GM23338 (cell line): ENCODE measurements around the gene MOB3B. TPM values are rescaled to one million over a fixed set of nuclear protein-coding genes. Genes with fewer than 3 reads are reported as not detected.
"Not testable (repeated sequence)": the region's sequence is repeated elsewhere in the genome, so short reads cannot be mapped to it uniquely, and the experiment has no call there.

Experiments used
- ATAC-seq: fragments of 200-7000 bp; cut with Tn5 transposase; 3 replicates; pipeline ENCODE4 v1.9.1; 2020
- DNase-seq: peaks from one replicate; pipeline ENCODE4 v3.0.0-alpha.2; 2015; ENCODE audit warnings: low spot score
- H2AFZ ChIP-seq: fragments of 200-600 bp; sonication (generic); 2 replicates; pipeline ENCODE4 v1.8.0; 2016; ENCODE audit warnings: antibody characterized with exemption, mild to moderate bottlenecking, moderate library complexity
- H3F3A ChIP-seq: fragments of 200-600 bp; sonication (generic); replicated peaks from 2 replicates; pipeline ENCODE4 v1.8.0; 2017; ENCODE audit warnings: antibody characterized with exemption, mixed run types, low read depth
- H3K27ac ChIP-seq: fragments of 200-600 bp; sonication (generic); 2 replicates; pipeline ENCODE4 v1.6.1; 2016; ENCODE audit warnings: low read depth
- H3K27me3 ChIP-seq: fragments of 200-600 bp; sonication (generic); 2 replicates; pipeline ENCODE4 v1.8.0; 2016; ENCODE audit warnings: mild to moderate bottlenecking, mixed run types, moderate library complexity; ENCODE audit not compliant: insufficient read depth
- H3K36me3 ChIP-seq: fragments of 200-600 bp; sonication (generic); 2 replicates; pipeline ENCODE4 v1.8.0; 2016; ENCODE audit warnings: mild to moderate bottlenecking; ENCODE audit not compliant: insufficient read depth
- H3K4me1 ChIP-seq: fragments of 200-600 bp; sonication (generic); 2 replicates; pipeline ENCODE4 v1.8.0; 2016; ENCODE audit warnings: mild to moderate bottlenecking, moderate library complexity; ENCODE audit not compliant: insufficient read depth
- H3K4me2 ChIP-seq: fragments of 200-600 bp; sonication (generic); 2 replicates; pipeline ENCODE4 v1.7.1; 2017; ENCODE audit warnings: mixed run types
- H3K4me3 ChIP-seq: fragments of 200-600 bp; sonication (generic); 2 replicates; pipeline ENCODE4 v1.6.1; 2016; ENCODE audit warnings: mixed run types
- H3K79me2 ChIP-seq: fragments of 200-600 bp; sonication (generic); replicated peaks from 2 replicates; pipeline ENCODE4 v1.8.0; 2017; ENCODE audit warnings: mild to moderate bottlenecking; ENCODE audit not compliant: insufficient read depth
- H3K9me2 ChIP-seq: fragments of 200-600 bp; sonication (generic); 2 replicates; pipeline ENCODE4 v1.8.0; 2017; ENCODE audit not compliant: insufficient read depth
- H4K20me1 ChIP-seq: fragments of 200-600 bp; sonication (generic); replicated peaks from 2 replicates; pipeline ENCODE4 v1.8.0; 2017; ENCODE audit warnings: mild to moderate bottlenecking; ENCODE audit not compliant: insufficient read depth
- H3K27ac Mint-ChIP-seq: 2 replicates; pipeline ENCODE4 v1.8.0; 2020; ENCODE audit warnings: inconsistent platforms, mild to moderate bottlenecking, moderate library complexity, mixed read lengths
- H3K27me3 Mint-ChIP-seq: 3 replicates; pipeline ENCODE4 v1.8.0; 2022; ENCODE audit warnings: low read depth, mild to moderate bottlenecking, moderate library complexity, mixed read lengths, inconsistent platforms; ENCODE audit not compliant: insufficient read depth, poor library complexity
- H3K36me3 Mint-ChIP-seq: 3 replicates; pipeline ENCODE4 v1.8.0; 2021; ENCODE audit warnings: low read depth, mild to moderate bottlenecking, inconsistent platforms, moderate library complexity, mixed read lengths
- H3K4me1 Mint-ChIP-seq: 3 replicates; pipeline ENCODE4 v1.8.0; 2020; ENCODE audit warnings: mild to moderate bottlenecking, inconsistent platforms, mixed read lengths
- H3K4me3 Mint-ChIP-seq: 3 replicates; pipeline ENCODE4 v1.8.0; 2021; ENCODE audit warnings: moderate library complexity, mild to moderate bottlenecking, inconsistent platforms, mixed read lengths
- H3K9me3 Mint-ChIP-seq: 3 replicates; pipeline ENCODE4 v1.8.0; 2020; ENCODE audit warnings: moderate library complexity, mild to moderate bottlenecking, inconsistent platforms, mixed read lengths
- CREB1 ChIP-seq: fragments of 250-450 bp; sonication (Bioruptor Pico); IDR thresholded peaks from 2 replicates; pipeline ENCODE4 v1.5.0; 2020; ENCODE audit warnings: low read depth, mild to moderate bottlenecking, moderate library complexity
- EZH2 ChIP-seq: fragments of 200-600 bp; sonication (generic); IDR thresholded peaks from one replicate; pipeline ENCODE4 v1.8.0; 2017; ENCODE audit warnings: antibody characterized with exemption, mild to moderate bottlenecking, low read depth; ENCODE audit not compliant: unreplicated experiment
- POLR2AphosphoS5 ChIP-seq: IDR thresholded peaks from 2 replicates; pipeline ENCODE4 v1.6.1; 2016; ENCODE audit warnings: antibody characterized with exemption, low read depth
- STAT1 ChIP-seq: IDR thresholded peaks from one replicate; pipeline ENCODE4 v1.6.1; 2016; ENCODE audit warnings: antibody characterized with exemption; ENCODE audit not compliant: unreplicated experiment
- ZNF114 ChIP-seq: fragments of 250-450 bp; sonication (Bioruptor Pico); IDR thresholded peaks from 2 replicates; pipeline ENCODE4 v1.5.0; 2020; ENCODE audit warnings: mild to moderate bottlenecking, moderate library complexity
- polyA plus RNA-seq: library from polyadenylated mRNA; unstranded; fragments of >200 nt; fragmentation: Nextera tagmentation; extraction: Ambion mirVana; gene quantifications from 2 replicates; pipeline ENCODE4 v1.2.1, GENCODE V29; 2016
- total RNA-seq: library from RNA; depleted of rRNA; stranded (reverse); fragments of >200 nt; shearing (Covaris generic); gene quantifications from 2 replicates; pipeline ENCODE4 v1.2.3, GENCODE V29; 2014
- TF ChIP-seq, protein P1 (sequence below), 2 experiments: fragments of 200-600 bp in 1 of 2; sonication (generic) in 1 of 2; conservative IDR thresholded peaks; 2 replicates each; pipeline versions ENCODE4 v1.5.1 to v1.6.1; 2016 to 2017; ENCODE audit warnings: antibody characterized with exemption in 2 of 2, low read depth in 2 of 2, mild to moderate bottlenecking in 2 of 2, moderate library complexity in 1 of 2
- TF ChIP-seq, protein P2 (sequence below): IDR thresholded peaks from one replicate; pipeline ENCODE4 v1.6.1; 2018; ENCODE audit warnings: antibody characterized with exemption; ENCODE audit not compliant: unreplicated experiment
- TF ChIP-seq, protein P3 (sequence below): fragments of 250-450 bp; sonication (Bioruptor Pico); IDR thresholded peaks from 2 replicates; pipeline ENCODE4 v1.5.0; 2020; ENCODE audit warnings: mild to moderate bottlenecking, moderate library complexity

The MOB3B gene
- total and polyA plus RNA-seq, 2 experiments from 2014 or later = 7.6 to 12.1 TPM

DNA sequence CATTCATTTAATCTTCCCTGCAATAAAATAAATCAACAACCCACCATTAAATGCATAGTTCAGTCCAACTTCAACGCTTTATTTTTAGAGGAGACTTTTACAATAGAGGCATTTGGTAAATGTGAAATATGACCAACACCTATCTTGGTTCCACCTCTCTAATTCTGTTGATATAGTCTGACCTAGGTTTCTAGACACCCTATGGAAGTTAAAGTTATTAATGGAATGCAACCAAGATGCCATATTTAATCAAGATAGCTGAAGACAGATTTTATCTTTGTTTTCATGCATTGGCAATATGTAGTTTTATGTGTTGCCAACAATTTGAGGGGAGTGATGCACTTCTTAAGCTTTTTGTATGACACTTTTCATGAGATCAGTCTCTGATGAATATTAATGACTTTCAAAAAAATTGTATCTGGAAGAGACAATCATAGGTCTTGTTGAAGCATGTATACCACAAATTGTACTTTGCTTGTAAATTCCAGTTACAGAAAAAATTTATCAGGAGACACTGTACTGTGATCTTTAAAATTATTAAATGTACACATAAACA lies 107.3 kb downstream of the MOB3B start (continued):
- TF ChIP-seq, protein P1, sequence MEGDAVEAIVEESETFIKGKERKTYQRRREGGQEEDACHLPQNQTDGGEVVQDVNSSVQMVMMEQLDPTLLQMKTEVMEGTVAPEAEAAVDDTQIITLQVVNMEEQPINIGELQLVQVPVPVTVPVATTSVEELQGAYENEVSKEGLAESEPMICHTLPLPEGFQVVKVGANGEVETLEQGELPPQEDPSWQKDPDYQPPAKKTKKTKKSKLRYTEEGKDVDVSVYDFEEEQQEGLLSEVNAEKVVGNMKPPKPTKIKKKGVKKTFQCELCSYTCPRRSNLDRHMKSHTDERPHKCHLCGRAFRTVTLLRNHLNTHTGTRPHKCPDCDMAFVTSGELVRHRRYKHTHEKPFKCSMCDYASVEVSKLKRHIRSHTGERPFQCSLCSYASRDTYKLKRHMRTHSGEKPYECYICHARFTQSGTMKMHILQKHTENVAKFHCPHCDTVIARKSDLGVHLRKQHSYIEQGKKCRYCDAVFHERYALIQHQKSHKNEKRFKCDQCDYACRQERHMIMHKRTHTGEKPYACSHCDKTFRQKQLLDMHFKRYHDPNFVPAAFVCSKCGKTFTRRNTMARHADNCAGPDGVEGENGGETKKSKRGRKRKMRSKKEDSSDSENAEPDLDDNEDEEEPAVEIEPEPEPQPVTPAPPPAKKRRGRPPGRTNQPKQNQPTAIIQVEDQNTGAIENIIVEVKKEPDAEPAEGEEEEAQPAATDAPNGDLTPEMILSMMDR (conservative IDR thresholded peaks at IDR 0.05; ENCODE audit: low read depth in 2 of 2) = no peak
- TF ChIP-seq POLR2AphosphoS5 = no peak
- no peak for TF ChIP-seq STAT1
- TF ChIP-seq, protein P2, sequence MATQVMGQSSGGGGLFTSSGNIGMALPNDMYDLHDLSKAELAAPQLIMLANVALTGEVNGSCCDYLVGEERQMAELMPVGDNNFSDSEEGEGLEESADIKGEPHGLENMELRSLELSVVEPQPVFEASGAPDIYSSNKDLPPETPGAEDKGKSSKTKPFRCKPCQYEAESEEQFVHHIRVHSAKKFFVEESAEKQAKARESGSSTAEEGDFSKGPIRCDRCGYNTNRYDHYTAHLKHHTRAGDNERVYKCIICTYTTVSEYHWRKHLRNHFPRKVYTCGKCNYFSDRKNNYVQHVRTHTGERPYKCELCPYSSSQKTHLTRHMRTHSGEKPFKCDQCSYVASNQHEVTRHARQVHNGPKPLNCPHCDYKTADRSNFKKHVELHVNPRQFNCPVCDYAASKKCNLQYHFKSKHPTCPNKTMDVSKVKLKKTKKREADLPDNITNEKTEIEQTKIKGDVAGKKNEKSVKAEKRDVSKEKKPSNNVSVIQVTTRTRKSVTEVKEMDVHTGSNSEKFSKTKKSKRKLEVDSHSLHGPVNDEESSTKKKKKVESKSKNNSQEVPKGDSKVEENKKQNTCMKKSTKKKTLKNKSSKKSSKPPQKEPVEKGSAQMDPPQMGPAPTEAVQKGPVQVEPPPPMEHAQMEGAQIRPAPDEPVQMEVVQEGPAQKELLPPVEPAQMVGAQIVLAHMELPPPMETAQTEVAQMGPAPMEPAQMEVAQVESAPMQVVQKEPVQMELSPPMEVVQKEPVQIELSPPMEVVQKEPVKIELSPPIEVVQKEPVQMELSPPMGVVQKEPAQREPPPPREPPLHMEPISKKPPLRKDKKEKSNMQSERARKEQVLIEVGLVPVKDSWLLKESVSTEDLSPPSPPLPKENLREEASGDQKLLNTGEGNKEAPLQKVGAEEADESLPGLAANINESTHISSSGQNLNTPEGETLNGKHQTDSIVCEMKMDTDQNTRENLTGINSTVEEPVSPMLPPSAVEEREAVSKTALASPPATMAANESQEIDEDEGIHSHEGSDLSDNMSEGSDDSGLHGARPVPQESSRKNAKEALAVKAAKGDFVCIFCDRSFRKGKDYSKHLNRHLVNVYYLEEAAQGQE = no peak
- TF ChIP-seq EZH2 = no peak
- no peak for TF ChIP-seq CREB1 (CRISPR knock-in tag)

DNA sequence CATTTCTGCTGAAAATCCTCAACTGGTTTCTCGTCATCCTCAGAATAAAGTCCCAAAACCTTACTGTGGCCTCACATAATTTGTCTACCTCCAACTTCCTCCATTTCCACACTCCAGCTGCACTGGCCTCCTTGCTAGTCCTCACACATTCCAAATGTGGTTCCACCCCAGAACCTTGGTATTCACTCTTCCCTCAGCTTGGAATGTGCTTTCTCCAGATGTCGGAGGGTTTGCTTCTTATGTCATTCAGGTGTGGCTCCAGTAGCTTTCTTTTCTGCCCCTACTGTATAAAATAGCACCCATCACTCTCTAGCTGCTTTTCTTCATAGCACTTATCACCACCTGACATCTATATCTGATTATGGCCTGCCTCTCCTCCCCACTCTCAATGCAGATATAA lies 108.0 kb downstream of the MOB3B start:
- H3K79me2 ChIP-seq = no peaks in the 10 kb centered on the region; the same call in 1 of the 2 replicates
- TF ChIP-seq, protein P3, sequence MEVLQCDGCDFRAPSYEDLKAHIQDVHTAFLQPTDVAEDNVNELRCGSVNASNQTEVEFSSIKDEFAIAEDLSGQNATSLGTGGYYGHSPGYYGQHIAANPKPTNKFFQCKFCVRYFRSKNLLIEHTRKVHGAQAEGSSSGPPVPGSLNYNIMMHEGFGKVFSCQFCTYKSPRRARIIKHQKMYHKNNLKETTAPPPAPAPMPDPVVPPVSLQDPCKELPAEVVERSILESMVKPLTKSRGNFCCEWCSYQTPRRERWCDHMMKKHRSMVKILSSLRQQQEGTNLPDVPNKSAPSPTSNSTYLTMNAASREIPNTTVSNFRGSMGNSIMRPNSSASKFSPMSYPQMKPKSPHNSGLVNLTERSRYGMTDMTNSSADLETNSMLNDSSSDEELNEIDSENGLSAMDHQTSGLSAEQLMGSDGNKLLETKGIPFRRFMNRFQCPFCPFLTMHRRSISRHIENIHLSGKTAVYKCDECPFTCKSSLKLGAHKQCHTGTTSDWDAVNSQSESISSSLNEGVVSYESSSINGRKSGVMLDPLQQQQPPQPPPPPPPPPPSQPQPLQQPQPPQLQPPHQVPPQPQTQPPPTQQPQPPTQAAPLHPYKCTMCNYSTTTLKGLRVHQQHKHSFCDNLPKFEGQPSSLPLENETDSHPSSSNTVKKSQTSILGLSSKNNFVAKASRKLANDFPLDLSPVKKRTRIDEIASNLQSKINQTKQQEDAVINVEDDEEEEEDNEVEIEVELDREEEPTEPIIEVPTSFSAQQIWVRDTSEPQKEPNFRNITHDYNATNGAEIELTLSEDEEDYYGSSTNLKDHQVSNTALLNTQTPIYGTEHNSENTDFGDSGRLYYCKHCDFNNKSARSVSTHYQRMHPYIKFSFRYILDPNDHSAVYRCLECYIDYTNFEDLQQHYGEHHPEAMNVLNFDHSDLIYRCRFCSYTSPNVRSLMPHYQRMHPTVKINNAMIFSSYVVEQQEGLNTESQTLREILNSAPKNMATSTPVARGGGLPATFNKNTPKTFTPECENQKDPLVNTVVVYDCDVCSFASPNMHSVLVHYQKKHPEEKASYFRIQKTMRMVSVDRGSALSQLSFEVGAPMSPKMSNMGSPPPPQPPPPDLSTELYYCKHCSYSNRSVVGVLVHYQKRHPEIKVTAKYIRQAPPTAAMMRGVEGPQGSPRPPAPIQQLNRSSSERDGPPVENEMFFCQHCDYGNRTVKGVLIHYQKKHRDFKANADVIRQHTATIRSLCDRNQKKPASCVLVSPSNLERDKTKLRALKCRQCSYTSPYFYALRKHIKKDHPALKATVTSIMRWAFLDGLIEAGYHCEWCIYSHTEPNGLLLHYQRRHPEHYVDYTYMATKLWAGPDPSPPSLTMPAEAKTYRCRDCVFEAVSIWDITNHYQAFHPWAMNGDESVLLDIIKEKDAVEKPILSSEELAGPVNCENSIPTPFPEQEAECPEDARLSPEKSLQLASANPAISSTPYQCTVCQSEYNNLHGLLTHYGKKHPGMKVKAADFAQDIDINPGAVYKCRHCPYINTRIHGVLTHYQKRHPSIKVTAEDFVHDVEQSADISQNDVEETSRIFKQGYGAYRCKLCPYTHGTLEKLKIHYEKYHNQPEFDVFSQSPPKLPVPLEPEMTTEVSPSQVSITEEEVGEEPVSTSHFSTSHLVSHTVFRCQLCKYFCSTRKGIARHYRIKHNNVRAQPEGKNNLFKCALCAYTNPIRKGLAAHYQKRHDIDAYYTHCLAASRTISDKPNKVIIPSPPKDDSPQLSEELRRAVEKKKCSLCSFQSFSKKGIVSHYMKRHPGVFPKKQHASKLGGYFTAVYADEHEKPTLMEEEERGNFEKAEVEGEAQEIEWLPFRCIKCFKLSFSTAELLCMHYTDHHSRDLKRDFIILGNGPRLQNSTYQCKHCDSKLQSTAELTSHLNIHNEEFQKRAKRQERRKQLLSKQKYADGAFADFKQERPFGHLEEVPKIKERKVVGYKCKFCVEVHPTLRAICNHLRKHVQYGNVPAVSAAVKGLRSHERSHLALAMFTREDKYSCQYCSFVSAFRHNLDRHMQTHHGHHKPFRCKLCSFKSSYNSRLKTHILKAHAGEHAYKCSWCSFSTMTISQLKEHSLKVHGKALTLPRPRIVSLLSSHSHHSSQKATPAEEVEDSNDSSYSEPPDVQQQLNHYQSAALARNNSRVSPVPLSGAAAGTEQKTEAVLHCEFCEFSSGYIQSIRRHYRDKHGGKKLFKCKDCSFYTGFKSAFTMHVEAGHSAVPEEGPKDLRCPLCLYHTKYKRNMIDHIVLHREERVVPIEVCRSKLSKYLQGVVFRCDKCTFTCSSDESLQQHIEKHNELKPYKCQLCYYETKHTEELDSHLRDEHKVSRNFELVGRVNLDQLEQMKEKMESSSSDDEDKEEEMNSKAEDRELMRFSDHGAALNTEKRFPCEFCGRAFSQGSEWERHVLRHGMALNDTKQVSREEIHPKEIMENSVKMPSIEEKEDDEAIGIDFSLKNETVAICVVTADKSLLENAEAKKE (CRISPR knock-in tag) = peak; percentile 49; the same call in 1 of the 2 replicates
- TF ChIP-seq ZNF114 (CRISPR knock-in tag) = no peak
- ATAC-seq (peak; percentile 49; the same call in 2 of the 3 replicates), DNase-seq (peak; percentile 48)
- peak overlapping the region; percentile 62; the same call in 1 of the 2 replicates for H3K4me2 ChIP-seq
- no peaks in the 10 kb centered on the region for H3K27me3 ChIP-seq
- no peaks in the 10 kb centered on the region for H3K36me3 ChIP-seq
- no peaks in the 10 kb centered on the region for H3K9me3 Mint-ChIP-seq
- H3K27me3 Mint-ChIP-seq = no peaks in the 10 kb centered on the region
- H2AFZ ChIP-seq = no peak overlapping the region
- peaks cover 24% of the 10 kb centered on the region for H3K4me1 ChIP-seq
- H3K27ac Mint-ChIP-seq = 0 out of 2 replicates have a peak overlapping the region, but pooled peaks have one; percentile 26
- no peaks in the 10 kb centered on the region for H4K20me1 ChIP-seq
- no peaks in the 10 kb centered on the region for H3F3A ChIP-seq
- H3K9me2 ChIP-seq = no peaks in the 10 kb centered on the region
- no peak overlapping the region for H3K27ac ChIP-seq
- H3K4me1 Mint-ChIP-seq = peaks cover 40% of the 10 kb centered on the region
- H3K36me3 Mint-ChIP-seq = peaks cover 10% of the 10 kb centered on the region; the same call in 2 of the 3 replicates
- no peak overlapping the region for H3K4me3 Mint-ChIP-seq
- no peak overlapping the region for H3K4me3 ChIP-seq

DNA sequence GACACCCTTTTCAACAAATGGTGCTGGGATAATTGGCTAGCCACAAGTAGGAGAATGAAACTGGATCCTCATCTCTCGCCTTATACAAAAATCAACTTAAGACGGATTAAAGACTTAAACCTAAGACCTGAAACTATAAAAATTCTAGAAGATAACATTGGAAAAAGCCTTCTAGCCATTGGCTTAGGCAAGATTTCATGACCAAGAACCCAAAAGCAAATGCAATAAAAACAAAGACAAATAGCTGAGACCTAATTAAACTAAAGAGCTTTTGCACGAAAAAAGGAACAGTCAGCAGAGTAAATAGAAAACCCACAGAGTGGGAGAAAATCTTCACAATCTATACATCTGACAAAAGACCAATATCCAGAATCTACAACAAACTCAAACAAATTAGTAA lies 110.1 kb downstream of the MOB3B start:
- H3K4me3 ChIP-seq, H3K27ac ChIP-seq, H3K9me2 ChIP-seq, H3K27ac Mint-ChIP-seq, H3K9me3 Mint-ChIP-seq, H3K27me3 ChIP-seq, H3K4me2 ChIP-seq, H3F3A ChIP-seq, H3K4me3 Mint-ChIP-seq, ATAC-seq, H3K79me2 ChIP-seq, DNase-seq, H2AFZ ChIP-seq, H3K36me3 ChIP-seq, H4K20me1 ChIP-seq, H3K27me3 Mint-ChIP-seq: not testable (repeated sequence)
- Mint-ChIP-seq H3K4me1 (peaks cover 27% of the 10 kb centered on the region), H3K36me3 (peaks cover 13% of the 10 kb centered on the region; the same call in 2 of the 3 replicates)
- H3K4me1 ChIP-seq = peaks cover 13% of the 10 kb centered on the region; the same call in 1 of the 2 replicates
